Measurements from ENCODE around the gene KATNBL1. TPM values are rescaled to one million over a fixed set of nuclear protein-coding genes. Genes with fewer than 3 reads are reported as not detected.

KATNBL1 gene
- total RNA-seq, 4 donors from 2014 or later = 42.6 to 109 (median 47.8) TPM

GRCh38 chr15:34246276-34246976, 36.5 kb upstream of the KATNBL1 start:
- peaks cover 71% of the 10 kb centered on the region for H3K36me3 ChIP-seq
- no peaks in the 10 kb centered on the region for H3K27me3 ChIP-seq
- no peak for DNase-seq (ENCODE audit: low spot score in 2 of 2)
- no peaks in the 10 kb centered on the region for H3K9me3 ChIP-seq
- 82% methylated on average over 9 of the region's 9 CpGs for WGBS
- H3K4me3 ChIP-seq = no peak overlapping the region
- H3K4me1 ChIP-seq = no peaks in the 10 kb centered on the region
- TF ChIP-seq CTCF (IDR thresholded peaks at IDR 0.05) = no peak
- TF ChIP-seq POLR2A (IDR thresholded peaks at IDR 0.05) = no peak
- TF ChIP-seq POLR2AphosphoS5 (IDR thresholded peaks at IDR 0.05) = no peak
- no peak for TF ChIP-seq EP300 (IDR thresholded peaks at IDR 0.05)
- no peak overlapping the region for H3K27ac ChIP-seq

GRCh38 chr15:34243226-34243625, 33.3 kb upstream of the KATNBL1 start:
- H3K4me3 ChIP-seq = no peak overlapping the region
- no peaks in the 10 kb centered on the region for H3K27me3 ChIP-seq
- H3K27ac ChIP-seq = no peak overlapping the region
- 76% methylated on average over 3 of the region's 3 CpGs for WGBS
- no peaks in the 10 kb centered on the region for H3K4me1 ChIP-seq
- TF ChIP-seq POLR2AphosphoS5 (IDR thresholded peaks at IDR 0.05) (no peak), POLR2A (IDR thresholded peaks at IDR 0.05) (no peak), EP300 (IDR thresholded peaks at IDR 0.05) (no peak), CTCF (IDR thresholded peaks at IDR 0.05) (no peak)
- H3K9me3 ChIP-seq = no peaks in the 10 kb centered on the region
- H3K36me3 ChIP-seq = peaks cover 60% of the 10 kb centered on the region
- DNase-seq (ENCODE audit: low spot score in 2 of 2) = no peak

- no peak for TF ChIP-seq EP300 (IDR thresholded peaks at IDR 0.05)
- TF ChIP-seq CTCF (IDR thresholded peaks at IDR 0.05) = no peak
- TF ChIP-seq POLR2AphosphoS5 (IDR thresholded peaks at IDR 0.05) = no peak
- no peak for TF ChIP-seq POLR2A (IDR thresholded peaks at IDR 0.05)
- whole genome bisulfite sequencing = 90% methylated on average over 4 of the region's 4 CpGs
- no peak overlapping the region for H3K4me3 ChIP-seq
- no peak for DNase-seq (ENCODE audit: low spot score in 2 of 2)
- no peaks in the 10 kb centered on the region for H3K9me3 ChIP-seq
- H3K4me1 ChIP-seq = no peaks in the 10 kb centered on the region
- H3K27me3 ChIP-seq = no peaks in the 10 kb centered on the region
- peaks cover 66% of the 10 kb centered on the region for H3K36me3 ChIP-seq
- H3K27ac ChIP-seq = no peak overlapping the region
Observed at GRCh38 chr15:34242331-34242710, 32.4 kb upstream of the KATNBL1 start.

- H3K4me3 ChIP-seq = no peak overlapping the region
- peaks cover 71% of the 10 kb centered on the region for H3K36me3 ChIP-seq
- no peaks in the 10 kb centered on the region for H3K4me1 ChIP-seq
- H3K27me3 ChIP-seq = no peaks in the 10 kb centered on the region
- H3K27ac ChIP-seq = no peak overlapping the region
- no peaks in the 10 kb centered on the region for H3K9me3 ChIP-seq
- no peak for DNase-seq (ENCODE audit: low spot score in 2 of 2)
- WGBS = 64% methylated on average over 1 of the region's 1 CpG
- TF ChIP-seq POLR2AphosphoS5 (IDR thresholded peaks at IDR 0.05) = no peak
- TF ChIP-seq CTCF (IDR thresholded peaks at IDR 0.05) = peak; percentile 47 to 71
Observed at GRCh38 chr15:34241376-34242330, 31.8 kb upstream of the KATNBL1 start.

GRCh38 chr15:34240537-34240936, 30.6 kb upstream of the KATNBL1 start:
- Histone ChIP-seq H3K27ac (no peak overlapping the region), H3K4me3 (no peak overlapping the region), H3K36me3 (peaks cover 75% of the 10 kb centered on the region), H3K4me1 (no peaks in the 10 kb centered on the region), H3K27me3 (no peaks in the 10 kb centered on the region), H3K9me3 (no peaks in the 10 kb centered on the region)
- WGBS = 94% methylated on average over 3 of the region's 3 CpGs
- no peak for DNase-seq (ENCODE audit: low spot score in 2 of 2)
- TF ChIP-seq POLR2AphosphoS5 (IDR thresholded peaks at IDR 0.05) (no peak), POLR2A (IDR thresholded peaks at IDR 0.05) (no peak), EP300 (IDR thresholded peaks at IDR 0.05) (no peak), CTCF (IDR thresholded peaks at IDR 0.05) (no peak)

Data from suprapubic skin (tissue), 4 donors.